ENCODE data around the gene BAIAP2. TPM values are rescaled to one million over a fixed set of nuclear protein-coding genes. Genes with fewer than 3 reads are reported as not detected.

Gene BAIAP2
- total RNA-seq, 1 donor from 2014 or later, result 37.6 TPM

DNA sequence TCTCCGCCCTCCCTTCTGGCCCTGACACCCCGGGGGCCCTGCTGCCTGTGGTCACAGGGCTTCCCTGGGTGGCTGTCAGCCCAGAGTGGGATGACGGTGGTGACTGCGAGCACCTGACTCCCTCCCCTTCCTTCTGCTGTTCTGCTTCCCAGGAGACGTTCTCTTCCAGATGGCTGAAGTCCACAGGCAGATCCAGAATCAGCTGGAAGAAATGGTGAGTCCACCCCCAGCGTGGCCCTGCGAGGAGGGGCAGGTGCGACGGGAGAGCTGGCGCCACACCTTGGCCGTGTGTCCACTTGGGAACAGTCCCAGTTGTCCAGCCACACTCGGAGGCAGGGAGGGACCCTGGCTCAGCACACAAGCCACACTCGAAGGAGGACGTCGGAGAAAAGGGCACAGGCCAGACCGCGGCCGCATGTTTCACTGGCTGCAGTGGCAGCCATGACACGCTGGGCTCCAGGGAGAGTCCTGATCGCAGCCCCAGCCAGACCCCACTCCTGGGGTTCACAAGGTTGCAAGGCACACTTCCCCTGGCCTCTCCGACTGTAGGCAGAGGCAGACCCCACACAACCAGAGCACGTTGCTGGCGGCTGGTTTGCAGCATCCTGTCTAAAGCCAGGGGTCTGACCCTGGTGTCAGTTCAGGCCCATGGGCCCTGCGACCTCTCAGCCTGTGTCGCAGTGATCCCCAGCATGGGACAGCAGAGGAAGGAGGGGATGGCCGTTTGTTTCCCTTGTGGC lies 49.9 kb downstream of the BAIAP2 start:
- peaks cover 2% of the 10 kb centered on the region for H3K36me3 Mint-ChIP-seq (ENCODE audit: insufficient read depth)
- no peaks in the 10 kb centered on the region for H3K9me3 Mint-ChIP-seq (ENCODE audit: low read depth)
- no peak for DNase-seq (ENCODE audit: low spot score, unreplicated experiment)
- TF ChIP-seq, protein P1, sequence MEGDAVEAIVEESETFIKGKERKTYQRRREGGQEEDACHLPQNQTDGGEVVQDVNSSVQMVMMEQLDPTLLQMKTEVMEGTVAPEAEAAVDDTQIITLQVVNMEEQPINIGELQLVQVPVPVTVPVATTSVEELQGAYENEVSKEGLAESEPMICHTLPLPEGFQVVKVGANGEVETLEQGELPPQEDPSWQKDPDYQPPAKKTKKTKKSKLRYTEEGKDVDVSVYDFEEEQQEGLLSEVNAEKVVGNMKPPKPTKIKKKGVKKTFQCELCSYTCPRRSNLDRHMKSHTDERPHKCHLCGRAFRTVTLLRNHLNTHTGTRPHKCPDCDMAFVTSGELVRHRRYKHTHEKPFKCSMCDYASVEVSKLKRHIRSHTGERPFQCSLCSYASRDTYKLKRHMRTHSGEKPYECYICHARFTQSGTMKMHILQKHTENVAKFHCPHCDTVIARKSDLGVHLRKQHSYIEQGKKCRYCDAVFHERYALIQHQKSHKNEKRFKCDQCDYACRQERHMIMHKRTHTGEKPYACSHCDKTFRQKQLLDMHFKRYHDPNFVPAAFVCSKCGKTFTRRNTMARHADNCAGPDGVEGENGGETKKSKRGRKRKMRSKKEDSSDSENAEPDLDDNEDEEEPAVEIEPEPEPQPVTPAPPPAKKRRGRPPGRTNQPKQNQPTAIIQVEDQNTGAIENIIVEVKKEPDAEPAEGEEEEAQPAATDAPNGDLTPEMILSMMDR (IDR thresholded peaks at IDR 0.05; ENCODE audit: unreplicated experiment), result no peak
- no peak overlapping the region for H3K4me3 Mint-ChIP-seq (ENCODE audit: low read depth)
- H3K4me1 Mint-ChIP-seq (ENCODE audit: low read depth), result peaks cover 12% of the 10 kb centered on the region
- H3K27ac Mint-ChIP-seq, result no peak overlapping the region
- no peaks in the 10 kb centered on the region for H3K27me3 Mint-ChIP-seq

DNA sequence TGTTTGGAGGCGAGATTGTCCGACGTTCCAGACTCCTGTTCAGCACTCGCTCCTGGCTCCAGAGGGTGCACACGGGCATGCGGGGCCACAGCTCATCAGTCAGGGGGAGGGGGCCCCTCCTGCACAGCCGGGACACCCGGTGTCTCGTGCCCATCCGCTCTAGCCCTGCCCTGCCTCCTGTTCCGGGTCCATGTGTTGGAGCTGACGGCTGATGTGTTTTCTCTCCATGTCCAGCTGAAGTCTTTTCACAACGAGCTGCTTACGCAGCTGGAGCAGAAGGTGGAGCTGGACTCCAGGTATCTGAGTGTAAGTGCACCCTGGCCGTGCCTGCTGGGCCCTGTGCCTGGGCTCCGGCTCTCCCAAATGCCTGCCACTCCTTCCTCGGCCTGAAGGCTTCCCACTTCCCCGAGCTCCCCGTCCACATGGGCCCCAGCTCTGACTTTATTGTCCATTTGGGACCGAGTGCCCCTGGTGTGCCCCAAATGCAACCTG lies 50.5 kb downstream of the BAIAP2 start:
- Mint-ChIP-seq H3K27ac (no peak overlapping the region), H3K4me1 (ENCODE audit: low read depth) (peaks cover 12% of the 10 kb centered on the region)

DNA sequence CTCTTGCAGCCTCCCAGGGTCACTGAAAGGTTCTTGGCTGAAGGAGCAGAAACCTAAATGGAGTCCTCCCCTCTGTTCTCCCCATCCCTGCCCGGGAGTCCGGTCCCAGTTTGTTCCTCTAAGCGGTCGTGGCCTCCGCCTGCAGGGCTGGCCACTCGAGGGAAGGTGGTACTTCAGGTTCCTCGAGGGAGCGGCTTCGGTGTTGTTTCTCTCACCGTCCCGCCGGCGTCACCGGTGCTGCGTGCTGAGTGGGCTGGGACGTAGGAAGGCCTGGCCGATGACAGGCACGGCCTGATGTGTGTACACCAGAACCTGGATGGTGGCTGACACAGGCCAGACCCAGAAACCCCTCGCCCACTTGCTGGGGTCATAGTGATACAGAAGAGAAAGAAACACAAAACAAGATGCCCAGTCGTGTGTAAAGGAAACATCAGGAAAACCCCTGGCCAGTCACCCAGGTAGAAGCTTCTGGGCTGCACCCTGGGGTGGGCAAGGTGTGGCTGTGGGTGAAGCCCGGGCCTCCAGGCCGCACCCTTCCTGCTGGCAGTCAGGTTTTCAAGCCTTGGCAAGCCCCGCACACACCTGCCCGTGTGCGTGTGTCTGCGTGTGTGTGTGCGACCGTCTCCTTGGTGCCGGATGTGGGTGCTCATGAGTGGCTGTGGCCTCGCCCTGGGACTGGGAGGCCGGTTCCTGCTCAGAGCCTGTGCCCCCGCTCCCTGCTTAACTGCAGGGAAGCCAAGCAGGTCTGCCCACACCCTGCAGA lies 52.0 kb downstream of the BAIAP2 start:
- Mint-ChIP-seq H3K4me3 (ENCODE audit: low read depth) (no peak overlapping the region), H3K9me3 (ENCODE audit: low read depth) (no peaks in the 10 kb centered on the region), H3K36me3 (ENCODE audit: insufficient read depth) (peaks cover 2% of the 10 kb centered on the region), H3K27ac (no peak overlapping the region), H3K27me3 (no peaks in the 10 kb centered on the region), H3K4me1 (ENCODE audit: low read depth) (peaks cover 12% of the 10 kb centered on the region)
- no peak for DNase-seq (ENCODE audit: low spot score, unreplicated experiment)
- TF ChIP-seq, protein P1 (IDR thresholded peaks at IDR 0.05; ENCODE audit: unreplicated experiment), result no peak

More for the DNA sequence above, 50.5 kb downstream of the BAIAP2 start:
- no peak overlapping the region for H3K4me3 Mint-ChIP-seq (ENCODE audit: low read depth)
- H3K36me3 Mint-ChIP-seq (ENCODE audit: insufficient read depth), result peaks cover 2% of the 10 kb centered on the region
- TF ChIP-seq, protein P1 (IDR thresholded peaks at IDR 0.05; ENCODE audit: unreplicated experiment), result no peak
- no peak for DNase-seq (ENCODE audit: low spot score, unreplicated experiment)
- no peaks in the 10 kb centered on the region for H3K27me3 Mint-ChIP-seq
- H3K9me3 Mint-ChIP-seq (ENCODE audit: low read depth), result no peaks in the 10 kb centered on the region

DNA sequence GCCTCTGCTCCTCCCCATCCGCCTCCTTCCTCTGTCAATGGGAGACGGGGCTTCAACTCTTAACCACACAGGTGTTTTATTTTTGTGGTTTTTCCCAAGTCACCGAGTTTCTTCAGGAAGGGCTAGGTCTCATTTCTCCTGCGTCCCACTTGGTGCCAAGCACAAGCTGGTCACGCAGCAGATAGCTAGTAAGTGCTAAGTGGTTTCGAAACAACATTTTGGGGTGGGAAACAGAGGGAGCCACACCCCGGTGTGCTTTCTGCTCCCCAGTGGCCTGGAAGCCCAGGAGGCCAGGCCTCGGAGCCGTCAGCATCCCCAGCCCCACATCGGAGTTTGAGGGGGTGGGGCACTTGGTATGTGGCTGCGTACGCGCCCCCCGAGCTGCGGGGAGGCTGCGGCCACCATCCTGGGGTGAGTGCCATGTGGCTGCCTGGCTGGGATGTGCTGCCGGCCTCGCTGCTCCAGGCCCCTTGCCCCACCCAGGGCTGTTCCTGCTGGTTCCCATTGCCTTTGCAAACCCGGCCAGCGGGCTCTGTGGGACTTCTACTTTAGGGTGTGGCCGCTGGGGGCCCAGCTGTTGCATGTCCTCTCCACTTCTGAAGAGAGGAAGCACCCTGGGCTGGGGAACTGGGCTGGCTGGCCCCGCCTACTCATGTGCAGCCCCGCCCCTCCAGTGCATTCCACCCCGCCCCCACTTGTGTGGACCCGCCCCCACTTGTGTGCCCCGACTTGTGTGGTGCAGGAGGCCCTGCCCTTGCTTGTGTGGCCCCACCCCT lies 55.6 kb downstream of the BAIAP2 start:
- Mint-ChIP-seq H3K36me3 (ENCODE audit: insufficient read depth) (peaks cover 2% of the 10 kb centered on the region), H3K4me3 (ENCODE audit: low read depth) (no peak overlapping the region), H3K27ac (peak overlapping the region; percentile 59), H3K9me3 (ENCODE audit: low read depth) (no peaks in the 10 kb centered on the region), H3K27me3 (no peaks in the 10 kb centered on the region), H3K4me1 (ENCODE audit: low read depth) (peaks cover 13% of the 10 kb centered on the region)
- TF ChIP-seq, protein P1 (IDR thresholded peaks at IDR 0.05; ENCODE audit: unreplicated experiment), result no peak
- no peak for DNase-seq (ENCODE audit: low spot score, unreplicated experiment)

DNA sequence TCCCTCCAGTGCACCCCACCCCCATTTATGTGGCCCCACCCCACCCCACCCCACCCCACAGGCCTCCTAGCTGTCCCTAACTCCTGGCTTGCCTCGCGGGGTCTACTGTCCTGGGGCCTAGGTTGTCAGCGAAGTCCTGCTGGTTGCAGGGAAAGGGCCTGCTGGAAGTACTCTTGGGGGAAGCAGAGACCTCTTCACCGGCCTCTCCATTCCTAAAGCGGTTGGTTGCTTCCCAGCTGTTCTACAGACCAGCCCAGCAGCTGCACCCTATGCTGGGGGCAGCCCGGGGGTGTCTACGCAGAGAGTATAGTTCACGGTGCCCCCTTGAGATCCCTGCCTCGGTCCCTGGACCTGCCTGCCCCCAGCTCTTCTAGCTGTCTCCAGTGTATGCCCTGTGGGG lies 56.2 kb downstream of the BAIAP2 start:
- H3K4me1 Mint-ChIP-seq (ENCODE audit: low read depth), result peaks cover 15% of the 10 kb centered on the region
- H3K36me3 Mint-ChIP-seq (ENCODE audit: insufficient read depth), result peaks cover 2% of the 10 kb centered on the region
- no peaks in the 10 kb centered on the region for H3K27me3 Mint-ChIP-seq
- H3K27ac Mint-ChIP-seq, result no peak overlapping the region
- no peak for DNase-seq (ENCODE audit: low spot score, unreplicated experiment)
- no peak overlapping the region for H3K4me3 Mint-ChIP-seq (ENCODE audit: low read depth)
- TF ChIP-seq, protein P1 (IDR thresholded peaks at IDR 0.05; ENCODE audit: unreplicated experiment), result no peak
- H3K9me3 Mint-ChIP-seq (ENCODE audit: low read depth), result no peaks in the 10 kb centered on the region

Data from progenitor cell of endocrine pancreas (in vitro differentiated cells).